Kasumi-1 (cell line): ENCODE results near the gene PACS2.

ENCODE experiments used
- DNase-seq, 2 experiments: peaks; one replicate each; lab custom pipeline; 2025; lab: John Stamatoyannopoulos, UW

Gene PACS2

GRCh38 chr14:105386581-105387529, 72.3 kb downstream of the PACS2 start:
- DNase-seq, result no peak

DNA sequence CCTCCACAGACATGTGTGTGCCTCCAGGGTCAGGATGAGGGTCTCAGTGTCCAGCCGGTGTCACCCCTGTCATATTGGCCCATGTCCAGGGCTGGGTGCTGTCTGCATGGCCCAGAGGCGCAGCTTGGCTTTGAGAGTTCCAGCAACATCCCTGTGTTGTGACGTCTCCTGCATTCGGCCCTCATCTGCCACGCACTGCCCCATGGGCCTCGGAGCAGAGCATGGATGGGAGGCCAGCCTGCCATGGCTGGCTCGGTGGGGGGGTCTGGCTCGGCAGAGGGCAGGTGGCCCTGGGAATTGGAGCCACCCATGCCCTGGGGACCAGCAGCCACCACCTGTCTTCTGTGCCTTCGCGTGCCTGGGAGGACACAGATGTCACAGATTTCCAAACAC, 73.0 kb downstream of the PACS2 start:
- no peak for DNase-seq

DNA sequence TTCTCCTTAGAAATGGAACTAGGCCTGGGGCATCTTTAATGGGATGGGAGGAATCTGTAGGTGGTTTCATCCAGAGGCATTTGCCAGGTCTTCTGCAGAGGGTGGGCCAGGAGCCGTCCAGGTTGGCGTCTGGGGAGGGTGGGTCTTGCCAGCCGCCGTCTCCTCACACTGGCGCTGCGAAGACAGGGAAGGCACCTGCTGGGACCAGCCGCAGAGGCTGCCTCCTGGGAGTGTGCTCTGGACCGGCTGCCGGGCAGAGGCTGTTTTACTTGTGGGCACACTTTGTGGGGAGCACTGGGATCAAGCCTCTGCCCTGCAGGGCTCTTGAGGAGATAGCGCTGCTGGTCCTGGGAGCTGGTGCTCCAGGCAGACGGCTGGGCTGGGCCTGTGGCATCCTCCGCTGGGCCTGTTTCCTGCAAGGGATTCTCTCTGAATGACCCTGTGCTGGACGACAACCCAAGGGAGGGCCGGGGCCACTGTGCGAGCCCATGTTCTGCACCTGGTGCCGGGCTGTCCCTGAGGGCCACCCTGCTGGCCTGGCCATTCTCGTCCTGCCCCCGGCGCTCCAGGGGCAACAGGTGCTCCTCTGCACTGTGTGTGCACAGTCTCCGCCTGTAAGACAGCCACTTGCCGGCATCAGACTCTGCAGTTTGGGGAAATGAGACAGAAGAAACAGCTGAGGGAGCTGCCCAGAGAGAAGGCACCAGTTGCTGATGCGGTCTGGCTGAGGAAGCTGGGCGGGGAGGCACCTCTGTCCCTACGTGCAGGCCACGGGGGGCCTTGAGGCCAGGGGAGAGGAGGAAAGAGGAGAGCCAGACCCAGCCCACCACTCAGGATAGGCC, 73.8 kb downstream of the PACS2 start:
- DNase-seq, result peak in 1 of 2 experiments; percentile 26

- no peak for DNase-seq
Observed at GRCh38 chr14:105388976-105389375, 74.4 kb downstream of the PACS2 start.

DNA sequence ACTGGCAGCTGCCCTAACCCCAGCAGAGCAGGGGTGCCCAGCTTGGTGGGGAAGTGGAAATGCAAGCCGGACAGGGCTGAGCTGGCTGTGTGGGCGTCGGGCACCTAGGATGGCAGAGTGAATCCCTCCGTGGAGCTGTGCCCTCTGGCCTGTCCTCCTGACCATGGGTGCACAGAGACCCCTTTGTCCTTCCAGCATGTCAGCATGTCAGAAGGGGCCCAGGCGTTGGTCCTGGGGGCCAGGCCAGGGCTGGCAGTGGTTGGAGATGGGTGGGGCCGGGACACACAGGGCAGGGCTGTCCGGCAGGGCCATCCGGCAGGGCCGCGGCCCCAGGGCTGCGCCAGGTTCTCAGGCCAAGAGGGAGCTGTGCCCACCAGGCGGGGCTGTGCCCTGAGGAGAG, 75.0 kb downstream of the PACS2 start:
- DNase-seq, result no peak

DNA sequence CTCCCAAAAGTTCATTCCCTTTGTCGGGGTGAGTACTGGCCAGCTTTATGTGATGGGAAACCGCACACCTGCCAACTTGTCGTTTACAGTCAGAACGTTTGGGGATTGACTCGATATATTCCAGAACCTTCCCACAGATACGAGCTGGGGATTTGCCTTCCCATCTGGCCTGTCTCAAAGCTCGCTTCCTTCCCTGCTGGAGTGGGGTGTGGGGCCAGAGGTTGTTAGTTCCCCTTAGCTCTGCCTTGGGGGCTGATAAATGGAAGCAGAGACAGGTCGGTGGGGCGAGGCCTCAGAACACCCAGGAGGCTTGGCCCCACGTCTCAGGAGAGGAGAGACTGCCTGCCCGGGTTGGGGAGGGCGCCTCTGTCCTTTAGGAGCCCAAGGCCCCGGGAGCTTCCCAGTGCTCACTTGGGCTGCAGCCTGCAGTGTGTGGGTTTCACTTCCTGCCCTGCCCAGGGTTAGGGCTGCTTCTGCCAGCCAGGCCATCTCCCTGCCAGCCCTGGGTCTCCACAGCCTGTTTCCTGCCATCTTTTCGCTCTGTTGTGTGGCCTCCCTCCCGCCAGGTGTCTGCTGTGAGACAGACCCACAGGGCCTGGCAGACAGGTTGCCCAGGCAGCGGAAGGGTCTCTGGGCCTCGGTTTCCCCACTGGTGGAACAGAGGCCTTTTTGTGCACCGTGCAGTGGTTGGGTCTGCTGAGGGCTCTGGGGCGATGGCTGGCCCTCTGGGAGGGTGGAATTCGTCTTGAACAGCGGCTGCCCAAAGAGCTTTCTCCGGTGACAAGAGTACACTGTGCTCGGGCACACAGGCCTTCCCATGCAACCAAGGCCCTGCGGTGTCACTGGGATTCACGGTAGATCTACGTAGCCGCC, 75.7 kb downstream of the PACS2 start:
- peak; percentile 60 to 72 for DNase-seq

DNA sequence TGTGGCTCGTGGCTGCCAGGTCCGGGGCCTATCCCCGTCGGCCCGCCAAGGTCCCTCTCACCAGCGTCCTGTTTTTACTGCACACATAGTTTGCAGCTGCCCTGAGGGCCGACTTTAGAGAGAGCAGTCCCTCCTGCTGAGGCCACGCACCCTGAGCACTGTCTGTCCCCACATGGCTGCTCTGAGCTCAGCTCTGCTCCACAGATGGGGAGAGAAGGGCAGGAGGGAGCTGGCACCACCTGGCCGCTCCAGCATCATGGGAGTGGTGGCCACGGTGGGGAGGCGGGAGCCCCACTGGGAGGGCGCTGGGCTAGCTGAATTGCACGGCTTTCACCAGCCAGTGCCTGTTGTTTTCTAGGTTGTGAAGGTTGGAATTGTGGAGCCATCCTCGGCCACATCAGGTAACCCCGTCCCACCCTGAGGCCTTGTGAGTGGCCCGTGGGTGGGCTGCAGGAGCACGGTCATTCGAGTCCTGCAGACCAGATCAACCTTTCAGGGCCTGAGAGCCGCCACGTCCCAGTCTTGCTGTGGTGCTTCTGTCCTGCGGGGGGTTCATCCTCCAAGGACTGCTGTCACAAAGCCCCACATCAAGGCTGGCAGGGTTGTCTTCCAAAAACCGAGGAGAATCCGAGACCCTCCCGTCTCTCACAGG, 76.4 kb downstream of the PACS2 start:
- DNase-seq, result no peak

DNA sequence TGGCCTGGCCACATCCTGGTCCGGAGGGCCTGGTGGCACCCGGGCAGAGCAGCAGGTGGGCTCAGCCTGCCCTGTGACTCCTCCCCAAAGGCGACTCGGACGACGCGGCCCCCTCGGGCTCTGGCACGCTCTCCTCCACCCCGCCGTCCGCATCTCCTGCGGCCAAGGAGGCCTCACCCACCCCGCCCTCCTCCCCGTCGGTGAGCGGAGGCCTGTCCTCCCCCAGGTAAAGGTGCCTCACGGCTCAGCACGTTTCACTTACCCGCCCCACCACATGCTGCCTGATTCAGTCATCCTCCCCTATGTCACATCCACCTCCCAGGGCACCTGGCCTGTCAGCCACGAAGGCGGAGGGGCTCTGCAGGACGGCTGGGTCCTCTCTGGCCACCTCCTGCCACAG, 77.0 kb downstream of the PACS2 start:
- no peak for DNase-seq

- DNase-seq, result no peak
Observed at GRCh38 chr14:105392131-105393090, 77.9 kb downstream of the PACS2 start.

- DNase-seq, result no peak
Observed at GRCh38 chr14:105393151-105393550, 78.6 kb downstream of the PACS2 start.

GRCh38 chr14:105394714-105395537, 80.4 kb downstream of the PACS2 start:
- no peak for DNase-seq

GRCh38 chr14:105395538-105395854, 80.9 kb downstream of the PACS2 start:
- no peak for DNase-seq

- no peak for DNase-seq
Observed at GRCh38 chr14:105397350-105397931, 82.9 kb downstream of the PACS2 start.

- peak; percentile 76 to 90 for DNase-seq
Observed at GRCh38 chr14:105398044-105398725, 83.6 kb downstream of the PACS2 start, which contains the start of gene TEX22. Gene TEX22 (plus strand): TSS chr14:105398538. CDS start chr14:105399341, 803 bp downstream.

GRCh38 chr14:105398726-105399465, 84.3 kb downstream of the PACS2 start:
- peak in 1 of 2 experiments; percentile 49 for DNase-seq

GRCh38 chr14:105399466-105399775, 84.9 kb downstream of the PACS2 start:
- no peak for DNase-seq

DNA sequence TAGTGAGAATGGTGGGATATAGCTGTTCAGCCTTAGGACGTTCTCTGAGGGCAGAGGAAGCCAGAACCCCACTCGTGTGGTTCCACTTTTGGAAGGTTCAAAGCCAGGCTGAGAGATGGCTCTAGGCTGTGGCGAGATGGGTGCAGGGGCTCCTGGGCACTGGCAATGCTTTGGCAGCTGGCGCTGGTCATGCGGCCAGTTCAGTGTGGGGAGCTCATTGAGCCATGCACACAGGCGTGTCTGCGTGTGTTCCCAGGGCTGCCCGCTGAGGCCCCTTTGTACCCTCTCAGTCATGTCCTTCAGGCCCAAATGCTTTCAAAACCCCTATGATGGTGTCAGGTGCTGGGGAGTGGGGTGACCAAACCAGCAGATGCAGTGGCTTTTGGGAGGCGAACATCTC, 85.5 kb downstream of the PACS2 start:
- no peak for DNase-seq

GRCh38 chr14:105401699-105402098, 87.2 kb downstream of the PACS2 start:
- no peak for DNase-seq
